Activated CD4-positive, alpha-beta T cell treated with anti-CD3 and anti-CD28 coated beads for 1 hour (primary cell): ENCODE results near the gene MRPS2.
A peak's percentile ranks its signal among the peaks of the same experiment; 100 is the strongest.
"Not testable (repeated sequence)": the region's sequence is repeated elsewhere in the genome, so short reads cannot be mapped to it uniquely, and the experiment has no call there.

Source experiments
- DNase-seq: peaks from one replicate; pipeline ENCODE4 v3.0.0-alpha.2; 2020

Gene MRPS2

GRCh38 chr9:135501261-135502167 is 1.0 kb downstream of the MRPS2 start:
- no peak for DNase-seq

DNA sequence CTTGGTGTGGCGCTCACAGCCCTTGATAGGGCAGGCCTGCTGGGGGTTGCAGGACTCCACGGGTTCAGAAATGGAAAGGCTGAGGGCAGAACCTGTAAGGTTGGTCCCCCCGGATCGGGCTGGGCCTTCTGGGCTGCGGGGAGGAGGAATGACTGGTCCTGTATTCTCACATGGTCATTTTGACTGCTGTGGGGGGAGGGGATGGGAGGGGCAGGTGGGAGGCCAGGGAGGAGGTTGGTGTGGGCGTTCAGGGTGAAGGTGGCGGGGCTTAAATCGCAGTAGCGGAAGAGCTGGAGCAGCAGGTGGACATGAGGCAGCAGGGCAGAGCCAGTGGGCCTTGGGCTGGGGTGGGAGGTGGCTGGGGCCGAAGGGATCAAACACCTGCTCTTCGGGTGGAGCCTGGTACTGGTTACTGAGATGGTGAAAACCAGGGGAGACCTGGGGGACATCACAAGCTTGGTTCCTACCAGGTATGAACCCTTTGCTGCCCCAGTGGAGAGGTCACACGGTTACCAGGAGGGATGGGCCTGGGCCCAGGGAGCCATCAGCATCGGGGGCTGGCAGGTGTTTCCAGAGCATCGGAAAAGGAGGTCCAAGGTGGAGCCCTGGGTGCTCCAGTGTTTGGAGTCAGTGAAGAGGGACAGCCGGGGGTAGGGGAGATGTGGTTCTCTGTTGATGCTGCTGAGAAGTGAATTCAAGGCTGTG is 1.8 kb downstream of the MRPS2 start:
- DNase-seq = no peak

DNA sequence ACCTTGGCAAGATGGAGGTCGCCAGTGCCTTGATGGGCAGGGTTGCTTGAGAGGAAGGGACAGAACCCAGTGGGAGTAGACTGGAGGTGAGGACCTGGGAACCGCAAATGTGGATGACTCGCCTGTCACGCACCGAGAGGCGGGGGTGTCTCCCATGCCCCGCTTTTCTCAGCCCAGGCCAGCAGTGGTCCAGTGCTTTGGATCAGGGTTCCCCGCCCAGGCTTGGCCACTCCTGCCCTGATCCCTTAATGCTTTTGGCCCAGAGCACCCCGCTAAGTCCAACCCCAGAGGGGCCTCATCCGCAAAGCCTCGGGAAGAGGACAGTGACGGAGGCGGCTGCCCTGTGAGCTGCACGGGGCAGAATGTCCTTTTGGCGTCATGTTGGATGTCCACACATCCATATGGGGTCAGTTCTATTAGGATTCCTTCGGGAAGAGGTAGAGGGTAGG is 2.4 kb downstream of the MRPS2 start:
- DNase-seq = no peak

GRCh38 chr9:135503371-135504261 is 3.1 kb downstream of the MRPS2 start:
- DNase-seq = no peak

DNA sequence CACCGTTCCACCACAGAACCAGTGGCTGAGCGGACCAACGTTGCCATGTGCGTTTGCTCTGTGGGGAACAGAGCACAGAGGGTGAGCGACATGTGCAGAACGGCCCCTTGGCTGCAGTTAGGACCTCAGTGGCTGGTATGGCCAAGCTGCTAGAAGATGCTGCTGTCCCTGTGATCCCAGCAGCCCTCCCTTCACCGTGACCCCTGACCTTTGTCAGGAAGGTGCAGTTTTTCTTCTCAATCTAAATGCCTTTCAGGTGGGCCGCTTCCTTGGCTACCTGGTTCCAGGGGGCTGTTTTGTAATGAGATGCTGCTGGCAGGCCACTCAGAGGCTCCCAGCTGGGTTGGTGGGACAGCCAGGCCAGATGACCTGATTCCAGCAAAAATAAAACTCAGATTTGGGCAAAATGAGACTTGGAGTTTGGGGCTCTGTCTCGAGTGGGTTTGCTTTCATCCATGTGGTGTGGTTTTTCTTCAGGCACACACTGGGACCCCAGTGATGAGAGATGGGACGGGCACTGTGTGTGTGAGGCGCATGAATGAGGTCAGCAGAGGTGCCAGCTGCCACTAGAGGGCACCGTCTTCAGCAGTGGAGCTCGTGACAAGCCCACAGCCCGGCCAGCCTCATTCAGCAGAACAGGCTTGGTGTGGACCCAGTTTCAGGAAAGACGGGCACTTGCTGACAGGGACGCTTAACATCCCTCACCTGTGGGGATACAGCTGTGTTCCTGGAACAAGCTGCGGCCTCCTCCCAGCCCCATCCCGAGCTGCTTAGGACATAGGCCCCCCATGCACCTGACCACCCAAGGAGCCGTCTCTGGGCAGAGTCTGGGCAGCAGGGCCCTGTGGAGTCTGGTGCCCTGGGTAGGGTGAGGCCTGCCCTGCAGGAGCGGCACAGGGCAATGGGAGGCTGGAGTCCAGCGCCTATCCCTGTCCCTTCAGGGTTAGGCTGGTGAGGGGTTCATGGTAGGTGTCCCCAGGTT is 4.1 kb downstream of the MRPS2 start:
- DNase-seq = peak; percentile 25

- no peak for DNase-seq
Observed at GRCh38 chr9:135505406-135506187, 5.1 kb downstream of the MRPS2 start.

DNA sequence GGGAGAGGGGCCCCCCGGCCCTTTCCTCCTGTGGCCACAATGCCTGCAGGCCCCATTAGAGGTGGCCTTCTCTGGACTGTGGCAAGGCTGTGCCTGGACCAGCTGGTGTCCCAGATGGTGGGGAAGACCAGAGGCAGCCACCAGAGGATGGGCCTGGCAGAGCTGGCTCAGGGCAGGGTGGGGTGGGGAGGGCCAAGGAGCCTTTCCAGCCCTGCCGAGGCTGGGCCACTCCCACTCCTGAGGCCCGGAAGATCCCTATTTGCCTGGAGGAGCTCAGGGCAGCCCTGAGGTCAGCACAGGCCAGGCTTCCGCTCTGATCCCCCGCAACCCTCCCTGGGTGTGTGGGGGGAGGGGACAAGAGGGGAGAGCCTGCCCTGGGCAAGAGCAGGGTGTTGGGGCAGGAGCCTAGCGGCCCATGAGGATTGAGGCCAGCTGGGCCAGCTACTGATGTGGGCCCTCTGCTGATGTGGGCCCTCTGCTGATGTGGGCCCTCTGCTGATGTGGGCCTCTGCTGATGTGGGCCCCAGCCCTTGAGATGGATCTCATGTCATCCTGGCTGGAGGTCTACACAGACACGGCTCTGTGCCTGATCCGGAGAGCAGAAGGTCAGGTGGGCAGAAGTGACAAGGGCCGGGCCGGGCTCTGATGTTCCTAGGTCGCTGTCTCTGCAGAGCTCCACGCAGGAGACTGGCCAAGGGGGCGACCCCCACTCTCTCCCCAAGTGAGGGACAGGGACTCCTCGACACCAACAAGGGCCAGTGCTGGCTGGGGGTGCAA is 6.0 kb downstream of the MRPS2 start:
- DNase-seq = no peak

DNA sequence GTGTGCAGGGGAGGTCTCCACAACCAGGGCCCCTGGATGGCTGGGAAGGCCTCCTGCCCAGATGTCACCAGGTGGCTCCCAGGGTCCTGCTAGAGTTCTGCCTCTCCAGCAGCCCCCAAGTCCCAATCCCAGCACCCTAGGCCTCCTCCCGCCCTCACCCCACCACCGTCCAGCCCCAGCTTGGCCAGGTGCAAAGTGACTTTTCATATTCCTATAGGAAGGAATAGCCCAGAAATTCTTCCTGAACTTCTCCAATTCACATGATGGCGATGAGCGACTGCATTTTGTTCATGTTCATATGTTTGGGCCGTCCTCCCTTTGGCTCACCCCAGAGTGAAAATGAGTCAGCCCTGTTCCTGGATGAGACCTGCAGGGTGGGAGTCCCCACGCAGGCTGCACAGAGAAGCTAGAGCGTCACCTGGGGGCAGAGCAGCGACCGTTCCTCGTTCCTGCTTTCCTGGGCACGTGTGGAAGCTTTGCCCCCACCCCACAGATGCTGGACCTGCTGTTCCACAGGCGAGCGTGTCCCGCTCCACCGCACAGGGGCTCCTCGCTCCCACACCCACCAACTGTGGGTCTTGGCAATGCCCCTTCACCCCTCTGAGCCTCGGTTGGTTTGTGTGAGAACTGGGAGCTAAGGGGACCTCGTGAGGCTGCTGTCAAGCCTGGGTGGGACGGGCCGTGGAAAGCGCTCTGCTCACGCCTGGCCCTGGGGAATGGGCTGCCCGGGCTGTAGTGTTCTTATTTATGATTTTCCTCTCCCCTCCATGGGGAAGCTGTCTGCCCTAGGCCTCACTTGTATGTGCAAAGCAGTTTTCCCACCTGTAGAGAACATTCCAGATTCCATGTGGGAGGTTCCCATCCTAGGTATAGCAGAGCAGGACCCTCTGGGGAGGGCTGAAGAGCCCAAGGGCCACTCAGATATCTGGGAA is 6.9 kb downstream of the MRPS2 start:
- DNase-seq = no peak

GRCh38 chr9:135508211-135508820 is 7.8 kb downstream of the MRPS2 start:
- no peak for DNase-seq

- DNase-seq = no peak
Observed at GRCh38 chr9:135509458-135509857, 9.0 kb downstream of the MRPS2 start.

DNA sequence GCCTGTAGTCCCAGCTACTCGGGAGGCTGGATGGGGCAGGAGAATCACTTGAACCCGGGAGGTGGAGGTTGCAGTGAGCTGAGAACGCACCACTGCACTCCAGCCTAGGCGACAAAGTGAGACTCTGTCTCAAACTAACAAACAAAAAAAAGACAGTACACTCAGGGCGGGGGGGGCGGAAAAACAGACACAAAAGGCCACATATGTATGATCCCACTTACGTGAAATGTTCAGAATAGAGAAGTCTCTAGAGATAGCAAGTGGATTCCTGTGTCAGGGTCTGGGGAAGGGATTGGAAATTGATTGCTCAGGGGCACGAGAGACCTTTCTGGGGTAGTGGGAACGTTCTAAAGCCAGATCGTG is 11.7 kb downstream of the MRPS2 start:
- DNase-seq = no peak

DNA sequence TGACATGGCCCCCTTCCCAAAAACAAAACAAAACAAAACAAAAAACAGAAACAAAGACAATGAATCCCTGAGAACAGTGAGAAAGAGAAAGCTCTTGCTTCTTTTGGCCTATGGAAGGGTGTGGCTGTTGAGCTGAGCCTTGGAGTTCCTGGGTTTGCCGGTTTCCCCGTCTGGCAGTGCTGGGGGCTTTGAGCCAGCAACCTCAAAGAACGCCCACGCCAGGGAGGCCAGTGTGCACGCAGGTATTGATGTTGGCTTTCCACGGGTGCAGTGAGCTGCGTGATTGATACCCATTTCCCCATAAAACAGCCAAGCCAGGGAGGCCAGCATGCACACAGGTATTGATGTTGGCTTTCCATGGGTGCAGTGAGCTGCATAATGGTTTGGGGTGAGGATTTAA is 12.4 kb downstream of the MRPS2 start:
- no peak for DNase-seq

- DNase-seq = no peak
Observed at GRCh38 chr9:135513351-135513846, 12.9 kb downstream of the MRPS2 start.

DNA sequence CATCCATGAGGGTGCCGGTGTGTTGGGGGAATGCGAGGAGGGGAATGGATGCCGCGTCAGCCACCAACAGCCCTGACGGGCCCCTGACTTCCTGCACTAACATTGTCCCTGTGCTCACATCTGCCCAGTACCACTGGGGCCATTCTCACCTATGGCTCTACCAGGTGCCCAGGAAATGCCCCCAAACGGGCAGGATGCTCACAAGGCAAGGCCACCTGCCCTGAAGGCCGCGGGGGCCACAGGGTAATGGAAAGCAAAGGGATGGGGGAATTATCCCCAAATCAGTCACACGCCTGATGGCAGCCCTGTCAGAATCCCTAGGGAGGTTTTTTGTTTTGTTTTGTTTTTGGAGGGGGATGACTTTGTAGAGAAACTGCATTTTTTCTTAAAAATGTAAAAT is 13.4 kb downstream of the MRPS2 start:
- DNase-seq = not testable (repeated sequence)

- no peak for DNase-seq
Observed at GRCh38 chr9:135514342-135515082, 14.0 kb downstream of the MRPS2 start.

- DNase-seq = no peak
Observed at GRCh38 chr9:135515083-135515951, 14.8 kb downstream of the MRPS2 start.
